Activated naive CD8-positive, alpha-beta T cell treated with anti-CD3 and anti-CD28 coated beads for 36 hours (primary cell): Measurements from ENCODE around the gene TFAP2D. TPM values are rescaled to one million over a fixed set of nuclear protein-coding genes. Genes with fewer than 3 reads are reported as not detected.

Experiments used
- DNase-seq: peaks from one replicate; pipeline ENCODE4 v3.0.0; 2021
- H3K27ac Mint-ChIP-seq: one replicate; pipeline ENCODE4 v1.8.0; 2022; ENCODE audit warnings: mild to moderate bottlenecking, moderate library complexity, mixed read lengths
- H3K27me3 Mint-ChIP-seq: one replicate; pipeline ENCODE4 v1.8.0; 2022; ENCODE audit warnings: mild to moderate bottlenecking, mixed read lengths
- H3K36me3 Mint-ChIP-seq: one replicate; pipeline ENCODE4 v1.8.0; 2021; ENCODE audit warnings: mild to moderate bottlenecking, mixed read lengths
- H3K4me1 Mint-ChIP-seq: one replicate; pipeline ENCODE4 v1.8.0; 2021; ENCODE audit warnings: mixed read lengths
- H3K4me3 Mint-ChIP-seq: one replicate; pipeline ENCODE4 v1.8.0; 2022; ENCODE audit warnings: mild to moderate bottlenecking, moderate library complexity, mixed read lengths
- H3K9me3 Mint-ChIP-seq: one replicate; pipeline ENCODE4 v1.8.0; 2022; ENCODE audit warnings: mixed read lengths
- total RNA-seq, 2 experiments: library from RNA; stranded (reverse); gene quantifications; one replicate each; pipeline ENCODE4 v1.2.3, GENCODE V29; 2021

Gene TFAP2D
- total RNA-seq, 2 experiments from 2014 or later: not detected

- DNase-seq: no peak
- Mint-ChIP-seq H3K36me3 (no peaks in the 10 kb centered on the region), H3K27me3 (peaks cover 94% of the 10 kb centered on the region), H3K9me3 (peaks cover 3% of the 10 kb centered on the region), H3K27ac (no peak overlapping the region), H3K4me3 (no peak overlapping the region), H3K4me1 (no peaks in the 10 kb centered on the region)
These were observed 706 bp downstream of the TFAP2D start for GRCh38 chr6:50713977-50714486.

GRCh38 chr6:50714487-50715379 lies 1.4 kb downstream of the TFAP2D start:
- H3K4me3 Mint-ChIP-seq: no peak overlapping the region
- no peaks in the 10 kb centered on the region for H3K36me3 Mint-ChIP-seq
- H3K27me3 Mint-ChIP-seq: peaks cover 94% of the 10 kb centered on the region
- H3K9me3 Mint-ChIP-seq: peaks cover 4% of the 10 kb centered on the region
- no peak overlapping the region for H3K27ac Mint-ChIP-seq
- no peaks in the 10 kb centered on the region for H3K4me1 Mint-ChIP-seq
- DNase-seq: no peak

GRCh38 chr6:50716899-50717509 lies 3.7 kb downstream of the TFAP2D start:
- Mint-ChIP-seq H3K9me3 (peaks cover 1% of the 10 kb centered on the region), H3K4me3 (no peak overlapping the region), H3K36me3 (no peaks in the 10 kb centered on the region), H3K27ac (no peak overlapping the region), H3K27me3 (peaks cover 93% of the 10 kb centered on the region), H3K4me1 (no peaks in the 10 kb centered on the region)
- no peak for DNase-seq

GRCh38 chr6:50717734-50718457 lies 4.6 kb downstream of the TFAP2D start:
- no peak for DNase-seq
- H3K36me3 Mint-ChIP-seq: peaks cover 3% of the 10 kb centered on the region
- H3K4me1 Mint-ChIP-seq: no peaks in the 10 kb centered on the region
- H3K4me3 Mint-ChIP-seq: no peak overlapping the region
- H3K27me3 Mint-ChIP-seq: peaks cover 94% of the 10 kb centered on the region
- peaks cover 4% of the 10 kb centered on the region for H3K9me3 Mint-ChIP-seq
- H3K27ac Mint-ChIP-seq: no peak overlapping the region

- Mint-ChIP-seq H3K27ac (no peak overlapping the region), H3K36me3 (peaks cover 3% of the 10 kb centered on the region), H3K9me3 (peaks cover 4% of the 10 kb centered on the region), H3K4me3 (no peak overlapping the region), H3K27me3 (peaks cover 94% of the 10 kb centered on the region), H3K4me1 (no peaks in the 10 kb centered on the region)
- no peak for DNase-seq
These were observed 5.2 kb downstream of the TFAP2D start for GRCh38 chr6:50718566-50718965.

GRCh38 chr6:50720623-50721022 lies 7.3 kb downstream of the TFAP2D start:
- H3K27me3 Mint-ChIP-seq: peaks cover 94% of the 10 kb centered on the region
- H3K4me3 Mint-ChIP-seq: no peak overlapping the region
- H3K4me1 Mint-ChIP-seq: no peaks in the 10 kb centered on the region
- DNase-seq: no peak
- H3K27ac Mint-ChIP-seq: no peak overlapping the region
- H3K36me3 Mint-ChIP-seq: peaks cover 4% of the 10 kb centered on the region
- peaks cover 8% of the 10 kb centered on the region for H3K9me3 Mint-ChIP-seq

- Mint-ChIP-seq H3K4me3 (no peak overlapping the region), H3K4me1 (no peaks in the 10 kb centered on the region), H3K27ac (no peak overlapping the region), H3K27me3 (peaks cover 88% of the 10 kb centered on the region), H3K36me3 (peaks cover 4% of the 10 kb centered on the region), H3K9me3 (peaks cover 8% of the 10 kb centered on the region)
- no peak for DNase-seq
These were observed 8.7 kb downstream of the TFAP2D start for GRCh38 chr6:50721978-50722377.

GRCh38 chr6:50722829-50723554 lies 9.7 kb downstream of the TFAP2D start:
- peaks cover 4% of the 10 kb centered on the region for H3K36me3 Mint-ChIP-seq
- H3K27me3 Mint-ChIP-seq: peaks cover 79% of the 10 kb centered on the region
- H3K9me3 Mint-ChIP-seq: peaks cover 8% of the 10 kb centered on the region
- H3K27ac Mint-ChIP-seq: no peak overlapping the region
- H3K4me3 Mint-ChIP-seq: no peak overlapping the region
- DNase-seq: no peak
- no peaks in the 10 kb centered on the region for H3K4me1 Mint-ChIP-seq

GRCh38 chr6:50724381-50725124 lies 11.2 kb downstream of the TFAP2D start:
- no peak overlapping the region for H3K27ac Mint-ChIP-seq
- H3K4me1 Mint-ChIP-seq: no peaks in the 10 kb centered on the region
- H3K27me3 Mint-ChIP-seq: peaks cover 66% of the 10 kb centered on the region
- H3K36me3 Mint-ChIP-seq: peaks cover 4% of the 10 kb centered on the region
- no peak for DNase-seq
- peak overlapping the region; percentile 18 for H3K4me3 Mint-ChIP-seq
- H3K9me3 Mint-ChIP-seq: peaks cover 7% of the 10 kb centered on the region

- no peak overlapping the region for H3K4me3 Mint-ChIP-seq
- H3K27me3 Mint-ChIP-seq: no peaks in the 10 kb centered on the region
- no peaks in the 10 kb centered on the region for H3K36me3 Mint-ChIP-seq
- H3K4me1 Mint-ChIP-seq: no peaks in the 10 kb centered on the region
- no peak overlapping the region for H3K27ac Mint-ChIP-seq
- DNase-seq: no peak
- no peaks in the 10 kb centered on the region for H3K9me3 Mint-ChIP-seq
These were observed 21.2 kb downstream of the TFAP2D start for GRCh38 chr6:50734488-50734887.

GRCh38 chr6:50742161-50742560 lies 28.8 kb downstream of the TFAP2D start:
- Mint-ChIP-seq H3K4me3 (no peak overlapping the region), H3K4me1 (no peaks in the 10 kb centered on the region), H3K27ac (no peak overlapping the region), H3K27me3 (no peaks in the 10 kb centered on the region), H3K9me3 (no peaks in the 10 kb centered on the region), H3K36me3 (no peaks in the 10 kb centered on the region)
- no peak for DNase-seq

GRCh38 chr6:50744976-50745375 lies 31.6 kb downstream of the TFAP2D start:
- Mint-ChIP-seq H3K27ac (no peak overlapping the region), H3K36me3 (no peaks in the 10 kb centered on the region), H3K27me3 (no peaks in the 10 kb centered on the region), H3K4me3 (no peak overlapping the region), H3K9me3 (no peaks in the 10 kb centered on the region), H3K4me1 (no peaks in the 10 kb centered on the region)
- DNase-seq: no peak

- Mint-ChIP-seq H3K9me3 (no peaks in the 10 kb centered on the region), H3K4me1 (no peaks in the 10 kb centered on the region), H3K4me3 (no peak overlapping the region), H3K27ac (no peak overlapping the region), H3K27me3 (no peaks in the 10 kb centered on the region), H3K36me3 (no peaks in the 10 kb centered on the region)
- no peak for DNase-seq
These were observed 49.5 kb downstream of the TFAP2D start for GRCh38 chr6:50762798-50763197.

- Mint-ChIP-seq H3K27me3 (no peaks in the 10 kb centered on the region), H3K9me3 (no peaks in the 10 kb centered on the region), H3K4me3 (no peak overlapping the region), H3K4me1 (no peaks in the 10 kb centered on the region), H3K27ac (no peak overlapping the region), H3K36me3 (no peaks in the 10 kb centered on the region)
- DNase-seq: no peak
These were observed 65.4 kb downstream of the TFAP2D start for GRCh38 chr6:50778696-50779095.
